Activated CD8-positive, alpha-beta memory T cell treated with anti-CD3 and anti-CD28 coated beads, Interleukin-2, amount 50 U/mL, for 48 hours (primary cell): ENCODE data around the gene TWNK.
A peak's percentile ranks its signal among the peaks of the same experiment; 100 is the strongest.

Experiments
- DNase-seq: peaks from one replicate; pipeline ENCODE4 v3.0.0-alpha.2; 2020

The TWNK gene

GRCh38 chr10:100986952-100987684, at the start of gene TWNK, which contains the start of gene MRPL43:
Gene TWNK, plus strand, starts transcription at chr10:100987543. Its CDS starts 668 bp downstream, at chr10:100988211.
Gene MRPL43, minus strand, starts transcription at chr10:100987497. Its CDS starts 54 bp downstream, at chr10:100987443.
- peak; percentile 90 for DNase-seq

DNA sequence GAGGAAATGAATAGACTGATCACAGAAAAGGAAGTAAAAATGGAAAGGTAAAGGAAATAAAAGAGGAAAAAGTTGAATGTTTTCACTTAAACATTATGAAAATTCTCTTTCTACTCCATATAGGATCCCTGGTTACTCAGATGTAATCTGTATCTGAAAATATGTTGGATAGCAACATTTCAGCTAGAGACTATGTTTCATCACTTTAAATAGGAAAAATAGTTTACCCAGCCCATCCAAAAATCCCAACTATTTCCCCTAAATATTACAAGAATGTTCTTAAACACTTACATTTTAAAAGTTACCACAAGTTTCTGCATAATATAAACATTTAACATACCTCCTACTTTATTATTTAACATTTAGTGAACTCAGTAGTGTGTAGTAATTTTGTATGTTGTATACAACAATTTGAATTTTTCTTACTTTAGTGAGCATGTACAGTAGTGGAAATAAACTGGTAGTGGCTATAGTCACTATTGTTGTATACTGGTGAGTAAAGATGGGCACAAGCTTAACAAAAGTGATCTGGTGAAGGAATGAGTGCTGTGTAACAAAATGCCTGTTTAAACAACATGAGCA, 47.5 kb upstream of the TWNK start:
- DNase-seq = no peak

DNA sequence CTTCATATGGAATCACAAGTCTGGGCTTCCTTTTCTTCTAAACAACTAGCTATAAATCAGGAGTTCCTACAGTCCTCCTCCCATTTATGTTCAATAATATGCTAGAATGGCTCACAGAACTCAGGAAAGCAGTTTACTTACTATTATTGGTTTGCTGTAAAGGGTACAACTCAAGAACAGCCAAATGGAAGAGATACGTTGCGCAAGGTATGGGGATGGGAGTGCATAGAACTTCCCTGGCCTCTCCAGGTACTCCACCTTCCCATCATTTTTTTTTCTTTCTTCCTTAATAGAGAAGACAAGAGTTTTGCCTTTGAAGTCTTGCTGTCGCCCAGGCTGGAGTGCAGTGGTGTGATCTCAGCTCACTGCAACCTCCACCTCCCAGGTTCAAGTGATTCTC, 45.1 kb upstream of the TWNK start:
- DNase-seq = no peak

GRCh38 chr10:100943508-100943907, 43.8 kb upstream of the TWNK start:
- DNase-seq = no peak

GRCh38 chr10:100945754-100946153, 41.6 kb upstream of the TWNK start:
- no peak for DNase-seq

DNA sequence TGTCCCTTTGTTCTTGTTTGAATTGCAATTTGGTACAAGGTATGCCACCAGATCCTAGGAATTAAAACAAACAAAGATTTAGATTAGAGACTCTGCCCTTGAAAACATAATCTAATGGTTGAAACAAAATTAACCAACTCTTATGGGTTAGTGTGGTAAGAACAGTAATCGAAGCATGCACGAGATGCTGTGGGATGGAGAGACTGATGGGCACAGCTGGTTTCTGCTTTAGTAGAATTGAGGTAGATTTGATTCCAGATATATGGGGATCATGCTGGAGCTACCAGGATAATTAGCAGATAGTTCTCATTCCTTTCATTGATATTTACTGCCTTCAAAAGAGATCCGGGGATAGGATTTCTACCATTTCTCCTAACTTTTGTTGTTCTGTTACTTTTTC, 38.4 kb upstream of the TWNK start:
- DNase-seq = no peak

- no peak for DNase-seq
Observed at GRCh38 chr10:100960251-100960650, 27.1 kb upstream of the TWNK start.

DNA sequence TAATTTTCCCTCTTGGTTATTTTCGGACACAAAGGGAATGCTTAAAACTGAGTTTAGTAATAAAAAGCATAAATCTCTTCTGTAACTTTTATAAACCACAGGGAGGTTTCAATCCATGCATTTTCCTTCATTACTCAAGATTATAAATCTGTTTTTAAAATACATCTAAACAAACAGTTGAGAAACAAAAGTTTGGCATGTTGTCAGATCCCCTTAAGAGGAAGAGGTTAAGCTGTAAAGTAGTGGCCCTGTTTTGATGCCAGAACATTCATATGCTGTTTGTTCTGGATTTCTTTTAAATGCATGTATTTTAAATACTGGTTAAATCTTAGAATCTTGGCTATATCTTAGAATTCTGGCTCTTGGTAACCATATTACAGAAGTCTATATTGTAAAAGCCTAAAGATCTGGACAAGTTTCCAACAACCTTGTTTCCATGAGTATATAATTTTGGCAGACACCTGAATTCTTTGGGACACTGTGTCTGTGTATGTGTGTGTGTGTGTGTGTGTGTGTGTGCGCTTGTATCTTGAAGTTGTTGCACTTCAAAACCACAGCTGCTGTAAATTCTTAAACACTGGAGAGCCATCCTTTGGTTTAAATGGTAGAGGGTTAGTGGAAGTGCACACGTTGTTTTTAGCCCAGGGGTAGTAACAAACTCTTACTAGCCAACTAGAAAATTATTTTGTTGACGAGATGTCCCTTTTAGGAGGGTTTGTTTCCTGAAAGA, 24.8 kb upstream of the TWNK start:
- no peak for DNase-seq

- no peak for DNase-seq
Observed at GRCh38 chr10:100963826-100964225, 23.5 kb upstream of the TWNK start.

- no peak for DNase-seq
Observed at GRCh38 chr10:100965820-100966219, 21.5 kb upstream of the TWNK start.

DNA sequence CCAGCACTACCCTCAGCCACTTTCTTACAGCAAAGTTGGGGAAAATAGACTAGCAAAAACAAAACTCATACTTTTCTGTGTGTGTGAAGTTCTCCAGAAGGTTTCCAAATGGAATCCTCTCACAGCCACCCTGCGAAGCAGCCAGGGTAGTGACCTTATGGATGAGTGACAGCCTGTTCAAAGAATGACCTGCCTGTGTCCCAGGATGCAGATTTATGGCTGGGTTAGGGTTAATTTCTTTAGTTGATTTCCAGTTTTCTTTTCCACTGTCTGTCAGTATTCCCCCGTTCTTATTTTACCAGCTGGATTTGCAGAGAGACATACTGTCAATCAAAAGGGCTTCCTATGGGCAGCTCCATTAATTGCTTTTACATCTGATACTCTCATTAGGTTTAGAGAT, 20.5 kb upstream of the TWNK start:
- DNase-seq = no peak

DNA sequence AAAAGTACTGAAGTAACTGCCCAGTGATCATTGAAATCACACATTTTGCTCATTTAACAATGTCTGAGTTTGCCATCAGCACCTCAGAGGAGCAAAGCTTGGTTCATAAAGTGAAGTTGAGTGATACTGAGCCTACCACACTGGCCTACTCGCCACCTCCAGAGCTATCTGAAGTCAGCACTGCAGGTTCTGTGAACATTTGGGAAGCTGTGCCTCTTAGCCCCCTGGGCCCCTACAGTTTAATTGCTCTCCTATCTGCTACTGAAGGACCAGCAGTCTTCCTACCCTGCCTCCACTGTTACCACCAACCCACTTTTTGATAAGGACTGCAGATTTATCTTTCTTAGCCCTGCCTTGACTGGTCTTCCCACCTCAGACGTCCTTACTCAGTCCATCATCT, 20.0 kb upstream of the TWNK start:
- DNase-seq = no peak

DNA sequence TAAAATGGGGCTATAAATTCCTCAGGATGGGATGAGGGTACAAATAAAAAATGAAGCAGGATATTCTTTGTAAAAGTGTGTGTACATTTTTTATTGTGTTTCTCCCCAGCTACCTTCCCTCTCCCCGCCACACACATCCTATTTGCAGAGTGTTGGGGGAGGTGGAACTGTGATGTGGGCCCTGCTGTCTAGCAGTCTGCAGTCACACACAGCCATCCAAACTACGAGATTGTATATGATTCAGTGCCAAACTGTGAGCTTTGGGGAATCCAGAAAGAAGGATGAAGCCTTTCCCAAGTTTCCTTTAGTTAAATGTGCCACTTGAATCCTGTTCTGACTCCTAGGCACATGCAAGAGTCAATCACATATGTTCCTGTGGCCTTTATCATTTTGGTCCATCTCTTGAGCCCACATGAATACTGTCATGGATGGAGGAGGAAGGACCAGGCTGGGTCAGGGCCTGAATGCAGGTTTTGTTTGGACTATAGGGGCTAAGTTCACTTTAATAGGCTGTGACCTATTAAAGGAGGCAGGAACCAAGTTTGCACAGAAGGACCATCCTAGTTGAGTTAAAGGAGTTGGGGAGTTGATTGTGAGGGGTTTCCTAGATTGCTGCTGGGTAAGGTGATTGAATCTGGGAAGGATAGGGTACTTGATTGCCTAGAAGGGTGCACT, 19.1 kb upstream of the TWNK start:
- DNase-seq = peak; percentile 34

DNA sequence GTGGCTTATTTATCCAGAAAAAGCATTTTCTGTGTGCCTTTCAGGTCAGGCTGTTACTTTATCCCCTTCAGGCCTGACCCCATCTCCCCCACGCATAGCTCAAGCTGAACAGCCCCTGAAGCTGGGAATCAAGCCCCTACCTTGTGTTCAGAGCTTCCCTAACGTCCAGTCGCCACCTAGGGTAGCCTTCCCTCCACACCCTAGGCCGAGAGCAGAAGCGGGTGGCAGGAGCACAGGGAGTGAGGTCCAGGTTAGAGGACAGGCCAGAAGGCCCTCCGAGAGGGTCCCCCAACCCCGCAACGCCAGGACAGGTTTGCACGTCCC, 18.5 kb upstream of the TWNK start:
- no peak for DNase-seq

DNA sequence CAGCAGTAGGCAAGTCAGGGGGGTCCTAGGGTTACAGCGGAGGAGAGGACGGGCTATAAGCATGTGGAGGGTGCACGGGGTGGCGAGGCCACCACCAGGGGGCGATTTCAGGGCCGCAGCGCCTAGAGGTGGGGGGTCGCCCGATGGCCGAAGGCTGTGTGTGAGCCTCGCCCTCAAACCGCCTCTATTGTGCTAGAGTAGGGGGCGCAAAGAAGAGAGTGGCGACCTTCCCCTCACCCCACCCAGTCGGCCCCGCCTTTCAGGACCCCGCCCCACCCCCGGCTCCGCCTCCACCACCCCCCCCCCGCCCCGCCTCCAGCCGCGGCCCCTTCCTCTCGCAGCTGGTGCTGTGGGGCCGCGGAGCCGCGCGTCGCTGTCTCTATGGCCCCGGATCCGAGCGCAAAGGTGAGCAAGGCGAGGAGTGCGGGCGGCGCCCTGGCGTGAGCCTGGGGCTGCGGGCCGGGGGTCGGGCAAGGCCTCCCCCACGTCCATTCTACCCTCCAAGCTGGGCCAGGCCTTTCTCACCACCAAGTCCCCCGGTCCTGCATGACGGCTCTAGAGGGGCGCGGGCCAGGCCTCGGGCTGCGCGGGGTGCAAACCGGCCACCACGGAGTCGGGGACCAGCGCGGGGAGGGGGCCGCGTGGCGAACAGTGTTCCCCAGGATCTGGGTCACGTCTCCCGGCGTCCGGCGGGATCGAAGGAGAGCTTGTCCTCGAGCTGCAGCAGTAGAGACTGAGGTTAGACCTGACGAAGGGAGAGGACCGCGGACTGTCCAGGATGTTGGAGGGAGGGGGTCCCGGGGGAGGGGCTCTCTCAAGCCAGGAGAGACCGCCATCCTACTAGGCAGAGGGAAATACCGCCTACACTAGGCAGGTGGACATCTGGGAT, 17.9 kb upstream of the TWNK start, which contains the start of gene SEMA4G:
Gene SEMA4G (plus strand): TSS at position 318 of the 889 bp plus-strand sequence. CDS start 3,409 bp downstream, outside the sequence.
- peak; percentile 80 for DNase-seq

GRCh38 chr10:100970076-100970913, 17.0 kb upstream of the TWNK start:
- peak; percentile 59 for DNase-seq

GRCh38 chr10:100970914-100971811, 16.2 kb upstream of the TWNK start:
- peak; percentile 44 for DNase-seq

DNA sequence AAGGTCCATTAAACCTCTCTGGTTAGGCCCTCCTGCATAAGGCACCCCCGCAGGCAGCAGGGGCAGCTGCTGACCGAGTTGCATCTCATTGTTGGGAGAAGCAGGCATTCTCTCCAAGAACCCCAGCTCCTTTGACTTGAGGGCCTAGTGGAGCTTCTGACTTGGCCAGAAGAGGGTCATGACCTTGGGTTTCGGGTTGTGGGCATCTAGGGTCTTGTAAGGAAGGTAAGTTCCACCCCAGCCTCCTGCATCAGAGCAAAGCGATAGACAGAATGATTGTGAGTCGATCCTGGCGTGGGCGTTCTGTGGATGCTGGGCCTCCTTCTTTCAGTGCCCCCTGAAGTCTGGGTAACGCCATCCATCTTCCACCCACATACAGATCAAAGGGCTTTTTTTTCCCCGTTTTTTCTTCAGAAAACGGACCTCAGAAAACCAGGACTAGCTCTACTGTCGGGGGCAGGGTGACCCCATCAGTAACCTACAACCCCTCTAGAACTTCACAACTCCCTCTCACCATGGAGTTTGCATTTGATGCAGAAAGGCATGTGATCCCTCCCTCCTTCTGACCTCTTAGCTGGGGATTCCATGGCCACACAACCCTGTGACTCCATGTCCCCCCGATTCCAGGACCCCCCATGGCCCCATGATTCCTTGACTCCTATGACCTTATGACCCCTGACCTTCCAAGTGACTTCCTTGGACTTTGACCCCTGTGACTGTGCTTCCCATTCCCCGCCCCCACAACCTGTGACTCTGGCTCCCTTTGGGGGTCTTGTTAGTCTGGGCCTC, 15.0 kb upstream of the TWNK start:
- peak; percentile 48 for DNase-seq

GRCh38 chr10:100972904-100973535, 14.3 kb upstream of the TWNK start:
- peak; percentile 41 for DNase-seq
